H1 (cell line): ENCODE data around the gene CSNK1G3. TPM values are rescaled to one million over a fixed set of nuclear protein-coding genes. Genes with fewer than 3 reads are reported as not detected.

ENCODE experiments used
- CTCF ChIA-PET: fragments of 300-600 bp; sonication (Branson Sonifier 250); formaldehyde crosslinking; loops from one replicate; lab custom pipeline; 2021; ENCODE audit not compliant: partially characterized antibody; lab: Charles Lee
- POLR2A ChIA-PET: fragments of 300-600 bp; sonication (Branson Sonifier 250); formaldehyde crosslinking; loops from one replicate; lab custom pipeline; 2021; ENCODE audit warnings: inconsistent platforms; ENCODE audit not compliant: partially characterized antibody; lab: Charles Lee
- DNase-seq, 2 experiments: peaks; one replicate each; pipeline versions ENCODE4 v3.0.0 to v3.0.0-alpha.2; 2010 to 2022; ENCODE audit warnings: low spot score in 2 of 2, low read depth in 1 of 2, mixed read lengths in 1 of 2
- FAIRE-seq: peaks from 2 replicates; lab custom pipeline; 2011; peaks lifted over from hg19 to GRCh38; lab: Jason Lieb, UNC
- H2AFZ ChIP-seq: 2 replicates; pipeline ENCODE4 v1.8.1; 2012; ENCODE audit warnings: low read length, inconsistent platforms
- H2AK5ac ChIP-seq: 2 replicates; pipeline ENCODE4 v1.6.1; 2013; ENCODE audit warnings: low read depth, low read length
- H2BK120ac ChIP-seq: replicated peaks from 2 replicates; pipeline ENCODE3; 2013; ENCODE audit warnings: low read depth, low read length, inconsistent platforms
- H2BK12ac ChIP-seq: 2 replicates; pipeline ENCODE4 v1.6.1; 2013; ENCODE audit warnings: low read depth, low read length
- H2BK15ac ChIP-seq: 2 replicates; pipeline ENCODE4 v1.6.1; 2013; ENCODE audit warnings: low read length
- H2BK20ac ChIP-seq: 2 replicates; pipeline ENCODE4 v1.6.1; 2013; ENCODE audit warnings: low read length
- H2BK5ac ChIP-seq: 2 replicates; pipeline ENCODE4 v1.6.1; 2013; ENCODE audit warnings: low read depth, low read length
- H3K14ac ChIP-seq: 2 replicates; pipeline ENCODE4 v1.6.1; 2013; ENCODE audit warnings: inconsistent platforms; ENCODE audit not compliant: insufficient read length
- H3K18ac ChIP-seq: 2 replicates; pipeline ENCODE4 v1.6.1; 2013; ENCODE audit warnings: low read length; ENCODE audit errors: extremely low read depth
- H3K23ac ChIP-seq: 2 replicates; pipeline ENCODE4 v1.6.1; 2013; ENCODE audit warnings: inconsistent platforms; ENCODE audit not compliant: insufficient read length
- H3K23me2 ChIP-seq: 2 replicates; pipeline ENCODE4 v1.6.1; 2013; ENCODE audit warnings: low read depth, low read length
- H3K27ac ChIP-seq: 2 replicates; pipeline ENCODE4 v1.6.1; 2011; ENCODE audit warnings: low read depth, low read length, inconsistent platforms
- H3K27me3 ChIP-seq, 4 experiments: replicated peaks in 1 of 4; 1 replicate in 1 of 4; 2 replicates in 3 of 4; pipeline versions ENCODE4 v1.6.1 to v1.8.1; 2011 to 2013; ENCODE audit warnings: low read length in 3 of 4, mild to moderate bottlenecking in 3 of 4, inconsistent platforms in 2 of 4, mixed read lengths in 2 of 4, moderate library complexity in 1 of 4; ENCODE audit not compliant: control insufficient read depth in 3 of 4, insufficient read depth in 3 of 4; ENCODE audit errors: extremely low read depth in 1 of 4
- H3K36me3 ChIP-seq, 4 experiments: 2 replicates each; pipeline versions ENCODE4 v1.6.1 to v1.8.1; 2011 to 2013; ENCODE audit warnings: mild to moderate bottlenecking in 4 of 4, low read length in 3 of 4, moderate library complexity in 2 of 4, control low read depth in 1 of 4, inconsistent platforms in 1 of 4; ENCODE audit not compliant: insufficient read depth in 4 of 4, control insufficient read depth in 2 of 4
- H3K4ac ChIP-seq: replicated peaks from 2 replicates; pipeline ENCODE3; 2013; ENCODE audit warnings: low read length, low read depth, mixed read lengths, inconsistent platforms; ENCODE audit not compliant: insufficient read length
- H3K4me1 ChIP-seq, 4 experiments: replicated peaks in 1 of 4; 1 replicate in 1 of 4; 2 replicates in 3 of 4; pipeline versions ENCODE4 v1.6.1 to v1.8.1; 2011 to 2013; ENCODE audit warnings: low read length in 3 of 4, inconsistent platforms in 2 of 4, mixed read lengths in 1 of 4; ENCODE audit not compliant: insufficient read depth in 4 of 4, control insufficient read depth in 3 of 4
- H3K4me2 ChIP-seq, 2 experiments: 2 replicates each; pipeline versions ENCODE4 v1.6.1 to v1.8.1; 2011 to 2013; ENCODE audit warnings: low read depth in 2 of 2, low read length in 2 of 2, control low read depth in 1 of 2, inconsistent platforms in 1 of 2, mild to moderate bottlenecking in 1 of 2; ENCODE audit not compliant: insufficient read depth in 1 of 2
- H3K4me3 ChIP-seq, 4 experiments: fragments of 200-600, 300-600 bp in 1 of 4; sonication (generic), shearing (Covaris generic), sonication (Bioruptor Twin) in 1 of 4; 2 replicates each; pipeline versions ENCODE4 v1.5.1 to v1.8.1; 2011 to 2016; ENCODE audit warnings: low read length in 4 of 4, low read depth in 3 of 4, control low read depth in 2 of 4, inconsistent platforms in 2 of 4, mild to moderate bottlenecking in 2 of 4, mixed read lengths in 1 of 4, moderate library complexity in 1 of 4; ENCODE audit not compliant: insufficient read depth in 2 of 4; ENCODE audit errors: extremely low read depth in 1 of 4
- H3K56ac ChIP-seq: replicated peaks from 2 replicates; pipeline ENCODE3; 2013; ENCODE audit warnings: low read depth, mild to moderate bottlenecking, mixed read lengths, low read length, inconsistent platforms; ENCODE audit not compliant: insufficient read length
- H3K79me1 ChIP-seq: 2 replicates; pipeline ENCODE4 v1.6.1; 2013; ENCODE audit warnings: low read depth, low read length, control low read depth
- H3K79me2 ChIP-seq, 2 experiments: 2 replicates each; pipeline versions ENCODE4 v1.6.1 to v1.8.1; 2012 to 2013; ENCODE audit warnings: low read length in 2 of 2, mild to moderate bottlenecking in 2 of 2, inconsistent platforms in 1 of 2; ENCODE audit not compliant: insufficient read depth in 2 of 2, control insufficient read depth in 1 of 2
- H3K9ac ChIP-seq, 4 experiments: replicated peaks in 1 of 4; 1 replicate in 1 of 4; 2 replicates in 3 of 4; pipeline versions ENCODE4 v1.6.1 to v1.8.1; 2011 to 2013; ENCODE audit warnings: low read depth in 3 of 4, low read length in 3 of 4, control low read depth in 2 of 4, mild to moderate bottlenecking in 2 of 4, moderate library complexity in 2 of 4, inconsistent platforms in 1 of 4; ENCODE audit errors: extremely low read depth in 1 of 4
- H3K9me3 ChIP-seq, 2 experiments: 2 replicates each; pipeline versions ENCODE4 v1.6.1 to v1.8.1; 2012 to 2013; ENCODE audit warnings: mild to moderate bottlenecking in 2 of 2, moderate library complexity in 2 of 2, control low read depth in 1 of 2, inconsistent platforms in 1 of 2, low read depth in 1 of 2, low read length in 1 of 2, mixed read lengths in 1 of 2; ENCODE audit not compliant: insufficient read depth in 2 of 2
- H4K20me1 ChIP-seq, 2 experiments: replicated peaks in 1 of 2; 2 replicates each; pipeline versions ENCODE3 to v1.8.1; 2011 to 2013; ENCODE audit warnings: inconsistent platforms in 2 of 2, low read length in 2 of 2, mild to moderate bottlenecking in 1 of 2; ENCODE audit not compliant: insufficient read depth in 2 of 2, control insufficient read depth in 1 of 2
- H4K5ac ChIP-seq: 2 replicates; pipeline ENCODE4 v1.6.1; 2013; ENCODE audit warnings: low read length, low read depth, mixed read lengths, inconsistent platforms; ENCODE audit not compliant: insufficient read length
- H4K8ac ChIP-seq: 2 replicates; pipeline ENCODE4 v1.8.0; 2013; ENCODE audit warnings: mild to moderate bottlenecking, moderate library complexity, low read length, inconsistent platforms; ENCODE audit not compliant: insufficient read depth; ENCODE audit errors: extremely low read depth
- H4K91ac ChIP-seq: replicated peaks from 2 replicates; pipeline ENCODE3; 2013; ENCODE audit warnings: low read length, mixed read lengths, inconsistent platforms; ENCODE audit not compliant: insufficient read length
- CREB1 ChIP-seq: IDR thresholded peaks from 2 replicates; pipeline ENCODE4 v1.6.1; 2012; ENCODE audit warnings: inconsistent platforms
- EGR1 ChIP-seq: IDR thresholded peaks from 2 replicates; pipeline ENCODE4 v1.6.1; 2011; ENCODE audit warnings: low read depth, low read length, borderline replicate concordance
- GABPA ChIP-seq: IDR thresholded peaks from 2 replicates; pipeline ENCODE4 v1.6.1; 2011; ENCODE audit warnings: mild to moderate bottlenecking, low read length, moderate library complexity, borderline replicate concordance; ENCODE audit not compliant: insufficient read depth
- HDAC2 ChIP-seq, 2 experiments: fragments of 300-600 bp in 1 of 2; sonication (generic) in 1 of 2; IDR thresholded peaks; 2 replicates each; pipeline ENCODE4 v1.6.1; 2011 to 2012; ENCODE audit warnings: low read depth in 2 of 2, low read length in 2 of 2, mild to moderate bottlenecking in 2 of 2, moderate library complexity in 2 of 2, borderline replicate concordance in 1 of 2, inconsistent platforms in 1 of 2
- KDM5A ChIP-seq: fragments of 200-600 bp; IDR thresholded peaks from 2 replicates; pipeline ENCODE4 v1.7.1; 2012; ENCODE audit warnings: mild to moderate bottlenecking, low read length, inconsistent platforms, mixed read lengths
- RFX5 ChIP-seq: IDR thresholded peaks from 2 replicates; pipeline ENCODE4 v1.6.1; 2011; ENCODE audit warnings: low read depth, low read length, improper control_type of control experiment, borderline replicate concordance
- RNF2 ChIP-seq: fragments of 200-900, 300-1000 bp; sonication (generic); IDR thresholded peaks from 2 replicates; pipeline ENCODE4 v1.7.1; 2016; ENCODE audit warnings: borderline replicate concordance, low read depth, mild to moderate bottlenecking, antibody characterized with exemption, low read length; ENCODE audit not compliant: poor library complexity, severe bottlenecking; ENCODE audit errors: missing control alignments
- whole genome bisulfite sequencing, 2 experiments: shearing (Covaris generic) in 1 of 2; methylation state at CpG; one replicate each; pipeline versions ENCODE4 v1.1.6 to v1.1.7; 2013 to 2015; ENCODE audit warnings: low lambda C conversion rate in 2 of 2, mixed read lengths in 2 of 2, inconsistent platforms in 1 of 2, low coverage in 1 of 2, missing lambda C conversion rate in 1 of 2; ENCODE audit not compliant: insufficient replicate concordance in 2 of 2, insufficient coverage in 1 of 2, insufficient read length in 1 of 2; ENCODE audit errors: extremely low coverage in 1 of 2, missing lambda C conversion rate in 1 of 2; 5-methylcytosine and 5-hydroxymethylcytosine counted together
- long read RNA-seq, 2 experiments: library from RNA in 1 of 2; library from capped mRNA in 1 of 2; stranded (forward); transcript quantifications; one replicate each; pipeline ENCODE4 v2.0.0, GENCODE V29; 2021; ENCODE audit warnings: inconsistent platforms in 1 of 2
- polyA minus RNA-seq, 3 experiments: library from RNA; depleted of rRNA, polyadenylated mRNA; stranded (reverse); fragments of >200 nt; gene quantifications; 1 replicate in 2 of 3; 2 replicates in 1 of 3; pipeline ENCODE4 v1.2.3, GENCODE V29; 2011
- polyA plus RNA-seq, 7 experiments: library from polyadenylated mRNA; depleted of rRNA in 3 of 7; stranded (reverse) in 5 of 7; unstranded in 2 of 7; fragments of >200 nt in 5 of 7; fragments of 200-250 nt in 2 of 7; gene quantifications; 1 replicate in 5 of 7; 2 replicates in 1 of 7; 4 replicates in 1 of 7; pipeline versions ENCODE4 v1.2.1 to v1.2.3, GENCODE V29; 2011 to 2013; ENCODE audit warnings: missing spikeins in 2 of 7, mixed read lengths in 2 of 7
- total RNA-seq: library from RNA; stranded (reverse); fragmentation: NEBNext Ultra II Directional; extraction: Animal tissue kit (Norgen Biotek cat#: 25700); gene quantifications from 2 replicates; pipeline ENCODE4 v1.2.1, GENCODE V29; 2021

CSNK1G3 gene
- 54.8 and 58.9 TPM in 2 replicates for total RNA-seq
- polyA plus RNA-seq (2011; rRNA removed), result 10.6 and 11.3 TPM in 2 replicates
- polyA plus RNA-seq (2011; cell fraction: cytosol; rRNA removed), result 15.9 TPM
- polyA plus RNA-seq (2011; cell fraction: nucleus; rRNA removed), result 32.5 TPM
- polyA plus RNA-seq (2012, experiment 1 of 2), result 14.2 to 23.8 TPM (median 20.7 TPM) in 4 replicates
- polyA plus RNA-seq (2012, experiment 2 of 2), result 1.4 TPM
- polyA plus RNA-seq (2013, experiment 1 of 2), result 31.9 TPM
- polyA plus RNA-seq (2013, experiment 2 of 2), result 29.6 TPM
- 30.9 and 37.0 TPM in 2 replicates for polyA minus RNA-seq (2011; rRNA and poly(A)+ RNA removed)
- 35.1 TPM for polyA minus RNA-seq (2011; cell fraction: cytosol; rRNA and poly(A)+ RNA removed)
- polyA minus RNA-seq (2011; cell fraction: nucleus; rRNA and poly(A)+ RNA removed), result 89.4 TPM
- long read RNA-seq, experiment 1, partial matches to known transcripts, result 5 of 22 reads
- long read RNA-seq, experiment 1, other reads (novel, unspliced or antisense), result 17 of 22 reads
- long read RNA-seq, experiment 2, partial matches to known transcripts, result 2 of 14 reads
- long read RNA-seq, experiment 2, other reads (novel, unspliced or antisense), result 12 of 14 reads

DNA sequence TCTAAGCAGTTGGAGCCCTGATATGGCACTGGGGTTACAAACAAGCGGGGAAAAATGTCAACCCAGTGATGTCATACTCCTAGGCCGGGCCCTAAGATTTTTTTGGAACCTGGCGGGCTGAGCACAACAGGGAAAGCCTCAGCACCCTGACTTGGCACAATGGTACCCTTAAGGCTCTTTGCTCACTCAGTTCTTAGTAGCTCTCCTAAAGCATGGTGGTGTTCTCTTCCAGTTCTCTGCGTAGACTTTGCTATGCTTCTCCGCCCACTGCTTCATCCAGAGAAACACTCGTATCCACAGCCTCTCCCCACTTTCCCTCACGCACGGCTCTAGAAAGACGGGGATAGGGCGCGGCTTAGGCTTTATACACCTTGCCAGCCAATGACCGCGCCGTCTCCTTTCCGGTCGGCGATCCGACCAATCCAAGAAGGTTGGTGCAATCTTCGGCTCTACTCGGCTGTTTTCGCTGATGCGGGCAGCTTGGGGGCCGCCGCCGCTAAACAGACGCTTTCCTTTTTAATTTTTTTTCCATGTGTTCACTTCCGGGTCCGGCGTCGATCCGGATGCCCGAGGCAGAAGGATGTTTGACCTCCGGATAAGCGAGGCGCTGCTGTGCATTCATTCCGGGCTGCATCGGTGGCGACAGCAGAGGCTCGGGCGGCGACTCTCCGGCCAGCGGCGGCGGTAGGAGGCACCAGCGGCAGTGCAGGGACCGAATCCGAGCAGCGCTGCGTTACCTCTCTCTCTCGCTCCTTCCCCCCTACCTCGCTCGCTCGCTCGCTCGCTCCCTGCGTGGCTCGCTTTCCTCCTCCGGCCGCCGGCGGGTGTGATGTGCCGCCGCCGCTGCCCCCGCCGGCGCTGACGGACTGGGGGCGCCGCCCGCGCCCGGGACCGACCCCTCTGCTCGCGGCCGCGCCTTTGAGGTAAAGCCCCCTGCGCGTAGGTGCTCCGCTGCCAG is at the start of gene CSNK1G3:
TSS of gene CSNK1G3 (plus strand) at position 530 of the 958 bp plus-strand sequence. CDS start 33,487 bp downstream, outside the sequence.
- FAIRE-seq (peak; percentile 78), DNase-seq (peak; percentile 87 to 91)
- no peaks in the 10 kb centered on the region for H3K27me3 ChIP-seq
- POLR2A ChIA-PET, result interaction anchor here (0.6 to 5.3 kb wide), 19 partner anchors 11 to 112 kb away, joined by 3 to 68 read pairs (median 3); partner anchors contain the start of gene CEP120
- H3K9me3 ChIP-seq, result no peaks in the 10 kb centered on the region
- H3K23ac ChIP-seq, result no peak within 1 kb of the TSS
- peaks cover 15 to 42% of the 10 kb centered on the region in 2 experiments for H3K79me2 ChIP-seq
- peaks cover 8% of the 10 kb centered on the region for H3K23me2 ChIP-seq
- H3K79me1 ChIP-seq, result no peaks in the 10 kb centered on the region
- H4K8ac ChIP-seq, result peak within 1 kb of the TSS; percentile 98
- H2BK15ac ChIP-seq, result no peak within 1 kb of the TSS
- CTCF ChIA-PET, result interaction anchor here (0.6 to 1.8 kb wide), 4 partner anchors 56 to 1261 kb away, joined by 3 to 5 read pairs (median 4); partner anchors contain the start of gene CEP120
- H3K18ac ChIP-seq, result peak within 1 kb of the TSS; percentile 91
- peak within 1 kb of the TSS; percentile 89 for H2BK12ac ChIP-seq
- H3K56ac ChIP-seq, result peak within 1 kb of the TSS; percentile 79
- peak within 1 kb of the TSS; percentile 94 for H2BK5ac ChIP-seq
- WGBS, 2 experiments, result 2% methylated on average over 51 of the region's 82 CpGs; no CpG with 5 or more reads in 1 of the 2 experiments
- peak within 1 kb of the TSS; percentile 94 to 100 for H3K4me2 ChIP-seq
- peak within 1 kb of the TSS; percentile 67 to 94 (median 80) for H3K4me3 ChIP-seq
- no peak within 1 kb of the TSS for H2BK120ac ChIP-seq
- H2AFZ ChIP-seq, result peak within 1 kb of the TSS; percentile 83
- H3K27ac ChIP-seq, result peak within 1 kb of the TSS; percentile 87
- peak within 1 kb of the TSS; percentile 85 to 99 (median 90) for H3K9ac ChIP-seq
- H2BK20ac ChIP-seq, result no peak within 1 kb of the TSS
- peaks cover 5% of the 10 kb centered on the region in 2 experiments for H4K20me1 ChIP-seq
- H2AK5ac ChIP-seq, result no peak within 1 kb of the TSS; the same call in 1 of the 2 replicates
- H3K14ac ChIP-seq, result peak within 1 kb of the TSS; percentile 28
- no peaks in the 10 kb centered on the region for H3K36me3 ChIP-seq
- no peak within 1 kb of the TSS for H3K4ac ChIP-seq
- H4K91ac ChIP-seq, result peak within 1 kb of the TSS; percentile 55
- H3K4me1 ChIP-seq, result peaks cover 0 to 9% (median 4%) of the 10 kb centered on the region in 4 experiments; a peak in 5 of 7 replicates
- peak within 1 kb of the TSS; percentile 86 for H4K5ac ChIP-seq
- TF ChIP-seq KDM5A (no peak), GABPA (no peak), RFX5 (no peak), CREB1 (peak; percentile 71), EGR1 (no peak), RNF2 (no peak), HDAC2 (IDR thresholded peaks at IDR 0.05; ENCODE audit: borderline replicate concordance in 1 of 2, low read depth in 2 of 2, low read length in 2 of 2) (0 out of 4 replicates have a peak, but pooled peaks of 1 of the 2 experiments have one; percentile 15)
